ENCODE measurements around the gene COL12A1.
"Not testable (repeated sequence)": the region's sequence is repeated elsewhere in the genome, so short reads cannot be mapped to it uniquely, and the experiment has no call there.

Gene COL12A1

DNA sequence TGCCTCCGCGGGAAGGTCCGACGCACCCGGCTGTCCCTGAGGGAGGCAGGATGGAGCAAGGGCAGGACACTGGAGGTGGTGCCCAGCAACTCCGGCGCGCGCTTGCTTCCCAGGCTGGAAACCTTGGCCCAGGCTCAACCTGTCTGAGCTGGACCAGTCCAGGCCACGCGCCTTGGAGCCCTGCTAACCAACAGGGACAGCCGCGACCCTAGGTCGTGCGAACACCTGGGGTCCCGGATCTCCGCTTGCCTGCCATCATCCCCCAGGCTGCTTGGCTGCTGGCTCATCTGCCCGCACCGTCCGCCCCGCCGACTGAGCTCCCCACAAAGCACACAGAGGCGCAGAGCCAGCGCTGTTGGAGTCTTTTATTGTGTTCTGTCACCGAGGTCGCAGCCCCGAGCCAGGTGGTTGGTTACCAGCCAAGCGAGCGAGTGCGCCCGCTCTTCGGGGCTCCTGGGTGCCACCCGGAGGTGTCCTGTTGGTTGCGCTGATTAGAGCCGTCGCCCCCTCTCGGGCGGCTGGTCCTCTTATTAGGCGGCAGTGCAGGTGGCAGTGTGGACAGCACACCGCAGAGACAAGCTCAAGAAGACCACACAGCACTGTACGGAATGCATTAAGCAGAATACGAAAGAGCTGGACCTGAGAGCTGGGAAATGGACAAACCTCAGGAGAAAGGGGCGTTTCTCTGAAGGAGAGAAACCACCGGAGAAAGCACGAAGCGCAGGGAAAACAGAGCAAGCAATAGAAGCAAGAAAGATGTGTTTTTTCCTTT lies 3.8 kb downstream of the COL12A1 start:
- peaks cover 71% of the 10 kb centered on the region for H3K4me1 ChIP-seq (ENCODE audit: control insufficient read depth, insufficient read depth, low read length)
- H3K36me3 ChIP-seq (ENCODE audit: control insufficient read depth, insufficient read depth, low read length, severe bottlenecking) = no peaks in the 10 kb centered on the region
- no peaks in the 10 kb centered on the region for H3K9me3 ChIP-seq (ENCODE audit: control insufficient read depth, low read length)
- H3K27me3 ChIP-seq (replicated peaks; ENCODE audit: control insufficient read depth, insufficient read depth, low read length) = no peaks in the 10 kb centered on the region
- H3K4me3 ChIP-seq (ENCODE audit: low read length) = peak overlapping the region; percentile 91
- H3K9ac ChIP-seq (ENCODE audit: low read length) = peak overlapping the region; percentile 94
- DNase-seq (ENCODE audit: low read depth) = peak; percentile 52

DNA sequence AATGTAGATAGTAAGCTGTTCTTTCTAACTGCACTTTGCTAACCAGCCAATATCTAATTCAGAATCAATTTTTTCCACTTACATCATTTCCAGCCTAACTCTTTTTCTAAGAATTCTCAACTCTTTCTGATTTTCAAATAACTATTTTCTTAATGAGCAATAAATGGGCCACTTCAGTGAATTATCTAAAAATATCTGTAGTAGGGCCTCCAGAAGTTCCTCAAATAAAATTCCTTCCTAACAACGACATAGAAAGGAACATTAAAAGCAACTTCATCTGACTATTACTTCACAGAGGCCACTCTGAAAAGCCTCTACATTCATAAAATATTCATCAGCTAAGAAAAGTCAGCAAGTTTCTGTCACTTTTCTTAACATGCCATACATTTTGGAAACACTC lies 4.8 kb downstream of the COL12A1 start:
- no peaks in the 10 kb centered on the region for H3K27me3 ChIP-seq (replicated peaks; ENCODE audit: control insufficient read depth, insufficient read depth, low read length)

DNA sequence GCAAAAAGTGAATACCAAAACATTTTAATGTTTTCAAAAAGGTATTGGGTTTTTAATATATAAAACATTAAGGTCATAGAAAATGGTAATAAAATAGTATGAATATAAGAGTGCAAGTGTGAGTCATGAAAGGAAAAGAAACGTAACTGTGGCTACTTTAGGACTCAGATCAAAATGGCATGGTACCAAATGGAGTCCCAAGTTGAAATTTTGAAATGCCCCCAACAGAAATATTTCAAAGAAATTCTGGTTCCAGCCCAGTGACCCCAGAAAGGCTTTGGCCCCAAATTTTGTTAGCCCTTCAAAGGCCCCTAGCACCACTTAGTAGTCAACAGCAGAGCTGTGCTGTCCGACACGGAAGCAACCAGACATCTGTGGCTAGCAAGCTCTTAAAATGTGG lies 6.0 kb downstream of the COL12A1 start:
- peak overlapping the region; percentile 62 for H3K4me3 ChIP-seq (ENCODE audit: low read length)
- H3K4me1 ChIP-seq (ENCODE audit: control insufficient read depth, insufficient read depth, low read length) = peaks cover 68% of the 10 kb centered on the region
- peak overlapping the region; percentile 94 for H3K9ac ChIP-seq (ENCODE audit: low read length)
- no peak for DNase-seq (ENCODE audit: low read depth)
- H3K9me3 ChIP-seq (ENCODE audit: control insufficient read depth, low read length) = peaks cover 11% of the 10 kb centered on the region
- H3K36me3 ChIP-seq (ENCODE audit: control insufficient read depth, insufficient read depth, low read length, severe bottlenecking) = peaks cover 13% of the 10 kb centered on the region
- no peaks in the 10 kb centered on the region for H3K27me3 ChIP-seq (replicated peaks; ENCODE audit: control insufficient read depth, insufficient read depth, low read length)

More for the DNA sequence above, 4.8 kb downstream of the COL12A1 start:
- peaks cover under 1% of the 10 kb centered on the region for H3K9me3 ChIP-seq (ENCODE audit: control insufficient read depth, low read length)
- peaks cover 68% of the 10 kb centered on the region for H3K4me1 ChIP-seq (ENCODE audit: control insufficient read depth, insufficient read depth, low read length)
- H3K4me3 ChIP-seq (ENCODE audit: low read length) = peak overlapping the region; percentile 91
- no peak for DNase-seq (ENCODE audit: low read depth)
- H3K36me3 ChIP-seq (ENCODE audit: control insufficient read depth, insufficient read depth, low read length, severe bottlenecking) = peaks cover 4% of the 10 kb centered on the region
- H3K9ac ChIP-seq (ENCODE audit: low read length) = peak overlapping the region; percentile 94

DNA sequence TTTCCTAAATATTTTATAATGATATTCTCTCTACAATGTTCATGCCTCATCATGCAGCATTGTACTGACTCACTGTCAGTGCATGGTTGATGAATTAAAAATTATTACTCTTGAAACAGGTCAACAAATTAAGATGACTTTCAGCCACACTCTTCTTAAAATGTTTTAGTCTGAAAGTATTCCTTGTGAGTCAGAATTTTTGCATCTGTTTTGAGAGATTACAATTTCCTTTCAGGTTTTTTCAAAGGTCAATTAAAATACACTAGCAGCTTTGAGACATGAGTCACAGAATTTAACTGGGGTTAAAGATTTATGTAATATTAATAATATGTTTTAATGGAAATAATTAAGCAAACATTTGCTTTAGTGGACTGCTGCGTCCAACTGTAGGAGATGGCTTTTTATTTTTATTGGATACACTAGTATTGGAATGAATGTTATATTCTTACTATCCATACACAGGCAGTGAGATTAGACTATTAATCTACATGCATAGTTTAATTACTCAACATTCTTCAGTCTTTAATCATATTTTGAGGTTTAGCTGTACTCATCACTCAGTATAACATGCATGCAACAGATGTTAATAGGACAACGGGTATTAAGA lies 9.7 kb downstream of the COL12A1 start:
- Histone ChIP-seq H3K4me3 (ENCODE audit: low read length) (no peak overlapping the region), H3K9me3 (ENCODE audit: control insufficient read depth, low read length) (peaks cover 13% of the 10 kb centered on the region), H3K27me3 (replicated peaks; ENCODE audit: control insufficient read depth, insufficient read depth, low read length) (no peaks in the 10 kb centered on the region), H3K4me1 (ENCODE audit: control insufficient read depth, insufficient read depth, low read length) (peaks cover 43% of the 10 kb centered on the region), H3K36me3 (ENCODE audit: control insufficient read depth, insufficient read depth, low read length, severe bottlenecking) (peaks cover 50% of the 10 kb centered on the region), H3K9ac (ENCODE audit: low read length) (no peak overlapping the region)
- DNase-seq (ENCODE audit: low read depth) = no peak

DNA sequence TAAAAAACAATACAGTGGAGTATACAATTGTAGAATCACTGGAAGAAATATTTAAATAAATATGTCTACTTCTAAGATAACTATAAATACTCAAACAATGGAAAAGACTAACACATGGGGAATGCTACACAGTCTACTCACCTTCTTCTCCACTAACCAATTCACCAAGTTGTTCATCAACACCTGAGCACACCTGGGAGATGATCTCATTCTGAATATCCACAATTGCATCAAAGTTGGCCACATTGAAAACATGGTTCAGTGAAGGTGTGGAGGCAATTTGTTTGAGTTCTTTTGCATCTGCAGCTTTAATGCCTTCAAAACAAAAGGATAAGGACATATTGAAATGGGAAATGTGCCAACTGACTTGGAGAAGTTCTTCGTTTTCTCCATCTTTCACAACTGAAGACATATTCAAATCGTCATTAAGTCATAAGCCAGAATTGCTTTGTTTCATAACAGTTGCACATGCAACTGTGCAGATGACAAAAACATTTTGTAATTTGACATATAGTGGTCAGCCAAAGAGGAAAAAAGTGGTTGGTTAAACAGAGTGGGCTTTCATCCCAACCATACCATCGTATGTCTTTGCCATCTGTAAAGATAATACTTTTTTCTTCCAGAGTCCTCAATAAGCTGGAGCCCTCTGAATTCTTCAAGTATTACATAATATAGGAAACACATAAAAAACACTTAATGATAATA lies 17.5 kb downstream of the COL12A1 start:
- H3K4me3 ChIP-seq (ENCODE audit: low read length) = no peak overlapping the region
- H3K9ac ChIP-seq (ENCODE audit: low read length) = no peak overlapping the region
- no peaks in the 10 kb centered on the region for H3K9me3 ChIP-seq (ENCODE audit: control insufficient read depth, low read length)
- no peak for DNase-seq (ENCODE audit: low read depth)
- no peaks in the 10 kb centered on the region for H3K27me3 ChIP-seq (replicated peaks; ENCODE audit: control insufficient read depth, insufficient read depth, low read length)
- H3K36me3 ChIP-seq (ENCODE audit: control insufficient read depth, insufficient read depth, low read length, severe bottlenecking) = peaks cover 92% of the 10 kb centered on the region
- H3K4me1 ChIP-seq (ENCODE audit: control insufficient read depth, insufficient read depth, low read length) = peaks cover 23% of the 10 kb centered on the region

DNA sequence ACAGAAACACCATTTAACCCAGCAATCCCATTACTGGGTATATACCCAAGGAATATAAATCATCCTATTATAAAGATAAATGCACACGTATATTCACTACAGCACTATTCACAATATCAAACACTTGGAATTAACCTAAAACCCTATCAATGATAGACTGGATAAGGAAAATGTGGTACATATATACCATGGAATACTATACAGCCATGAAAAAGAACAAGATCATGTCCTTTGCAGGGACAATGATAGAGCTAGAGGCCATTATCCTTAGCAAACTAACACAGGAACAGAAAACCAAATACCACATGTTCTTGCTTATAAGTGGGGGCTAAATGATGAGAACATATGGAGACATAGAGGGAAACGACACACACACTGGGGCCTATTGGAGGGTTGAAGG lies 19.3 kb downstream of the COL12A1 start:
- DNase-seq (ENCODE audit: low read depth); H3K9me3 ChIP-seq (ENCODE audit: control insufficient read depth, low read length); H3K4me3 ChIP-seq (ENCODE audit: low read length); H3K27me3 ChIP-seq (replicated peaks; ENCODE audit: control insufficient read depth, insufficient read depth, low read length); H3K9ac ChIP-seq (ENCODE audit: low read length): not testable (repeated sequence)
- Histone ChIP-seq H3K4me1 (ENCODE audit: control insufficient read depth, insufficient read depth, low read length) (peaks cover 36% of the 10 kb centered on the region), H3K36me3 (ENCODE audit: control insufficient read depth, insufficient read depth, low read length, severe bottlenecking) (peaks cover 82% of the 10 kb centered on the region)

DNA sequence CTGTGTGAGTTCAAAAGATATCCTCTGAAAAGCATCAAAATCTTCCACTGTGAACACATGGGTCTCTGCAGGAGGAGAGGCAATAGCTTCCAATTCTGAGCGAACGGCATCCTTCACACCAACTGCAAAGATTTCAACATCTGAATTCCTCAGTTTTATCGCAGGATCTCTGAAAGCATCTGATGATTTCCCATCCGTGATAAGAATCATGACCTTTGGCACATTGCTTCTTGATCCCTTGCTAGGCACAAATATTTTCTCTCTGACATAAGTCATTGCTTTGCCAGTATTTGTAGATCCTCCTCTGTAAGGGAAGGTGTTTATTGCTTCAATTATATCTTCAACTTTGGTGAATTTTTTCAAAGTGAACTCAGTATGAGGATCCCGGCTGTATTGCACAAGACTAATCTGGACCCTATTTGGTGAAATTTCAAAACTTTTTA lies 22.7 kb downstream of the COL12A1 start:
- H3K36me3 ChIP-seq (ENCODE audit: control insufficient read depth, insufficient read depth, low read length, severe bottlenecking) = peaks cover 81% of the 10 kb centered on the region
- peak overlapping the region; percentile 63 for H3K9ac ChIP-seq (ENCODE audit: low read length)
- peaks cover 37% of the 10 kb centered on the region for H3K4me1 ChIP-seq (ENCODE audit: control insufficient read depth, insufficient read depth, low read length)
- no peak overlapping the region for H3K4me3 ChIP-seq (ENCODE audit: low read length)
- DNase-seq (ENCODE audit: low read depth) = peak; percentile 66
- no peaks in the 10 kb centered on the region for H3K9me3 ChIP-seq (ENCODE audit: control insufficient read depth, low read length)
- no peaks in the 10 kb centered on the region for H3K27me3 ChIP-seq (replicated peaks; ENCODE audit: control insufficient read depth, insufficient read depth, low read length)

DNA sequence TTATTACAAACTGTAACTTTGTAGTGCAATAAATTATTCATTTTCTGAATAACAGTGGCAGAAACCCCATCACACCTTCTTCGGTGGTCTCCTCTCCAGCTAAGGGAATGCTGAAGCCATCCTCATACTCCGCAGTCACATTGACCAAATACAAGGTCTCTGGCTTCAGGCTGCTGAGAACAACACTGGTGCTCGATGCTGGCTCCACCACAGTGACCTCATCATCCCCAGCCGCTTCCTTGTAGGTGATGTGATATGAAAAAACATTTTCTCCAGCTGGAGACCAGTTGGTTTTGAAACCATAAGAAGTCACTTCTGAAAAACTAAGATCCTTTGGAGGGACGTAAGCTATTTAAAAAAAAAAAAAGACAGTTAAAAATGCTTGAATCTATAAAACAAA lies 25.0 kb downstream of the COL12A1 start:
- Histone ChIP-seq H3K36me3 (ENCODE audit: control insufficient read depth, insufficient read depth, low read length, severe bottlenecking) (peaks cover 83% of the 10 kb centered on the region), H3K9me3 (ENCODE audit: control insufficient read depth, low read length) (no peaks in the 10 kb centered on the region), H3K4me3 (ENCODE audit: low read length) (no peak overlapping the region), H3K27me3 (replicated peaks; ENCODE audit: control insufficient read depth, insufficient read depth, low read length) (no peaks in the 10 kb centered on the region), H3K9ac (ENCODE audit: low read length) (no peak overlapping the region), H3K4me1 (ENCODE audit: control insufficient read depth, insufficient read depth, low read length) (peaks cover 34% of the 10 kb centered on the region)
- no peak for DNase-seq (ENCODE audit: low read depth)

DNA sequence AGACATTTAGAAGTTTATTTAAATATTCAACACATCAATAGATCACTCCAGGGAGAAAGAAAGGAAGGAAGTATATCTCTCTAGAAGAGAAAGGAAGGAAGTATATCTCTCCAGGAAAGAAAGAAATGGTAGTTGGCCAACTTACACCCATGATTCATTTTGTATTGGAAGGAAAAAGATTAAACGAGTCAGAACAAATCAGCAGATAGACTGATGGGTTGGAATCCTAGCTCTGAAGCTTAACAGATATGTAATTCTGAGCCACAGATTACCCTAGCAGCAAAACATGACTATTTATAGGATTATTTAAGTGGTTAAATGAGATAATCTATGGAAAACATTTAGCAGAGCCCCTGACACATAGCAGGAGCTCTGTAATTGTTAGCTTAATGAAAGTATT lies 27.1 kb downstream of the COL12A1 start:
- H3K36me3 ChIP-seq (ENCODE audit: control insufficient read depth, insufficient read depth, low read length, severe bottlenecking) = peaks cover 85% of the 10 kb centered on the region
- no peak overlapping the region for H3K9ac ChIP-seq (ENCODE audit: low read length)
- DNase-seq (ENCODE audit: low read depth) = no peak
- peaks cover 20% of the 10 kb centered on the region for H3K4me1 ChIP-seq (ENCODE audit: control insufficient read depth, insufficient read depth, low read length)
- no peak overlapping the region for H3K4me3 ChIP-seq (ENCODE audit: low read length)
- H3K9me3 ChIP-seq (ENCODE audit: control insufficient read depth, low read length) = no peaks in the 10 kb centered on the region
- H3K27me3 ChIP-seq (replicated peaks; ENCODE audit: control insufficient read depth, insufficient read depth, low read length) = no peaks in the 10 kb centered on the region

DNA sequence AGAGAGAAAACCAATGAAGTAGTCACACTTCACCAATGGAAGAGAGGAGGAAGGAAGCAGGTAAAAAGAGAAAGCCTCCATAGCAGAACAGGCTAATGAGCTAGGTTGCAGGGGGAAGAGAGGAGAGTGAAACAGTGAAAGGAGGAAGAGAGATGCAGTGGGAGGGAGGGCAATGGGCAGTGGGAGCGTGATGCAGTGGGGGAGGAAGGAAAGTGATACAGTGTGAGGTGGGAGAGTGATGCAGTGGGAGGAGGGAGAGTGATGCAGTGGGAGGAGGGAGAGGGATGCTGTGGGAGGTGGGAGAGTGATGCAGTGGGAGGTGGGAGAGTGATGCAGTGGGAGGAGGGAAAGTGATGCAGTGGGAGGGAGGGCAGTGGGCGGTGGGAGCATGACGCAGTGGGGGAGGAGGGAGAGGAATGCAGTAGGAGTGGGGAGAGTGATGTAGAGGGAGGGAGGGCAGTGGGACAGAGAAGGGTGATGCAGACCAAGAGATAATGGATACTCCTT lies 29.7 kb downstream of the COL12A1 start:
- no peak overlapping the region for H3K4me3 ChIP-seq (ENCODE audit: low read length)
- H3K27me3 ChIP-seq (replicated peaks; ENCODE audit: control insufficient read depth, insufficient read depth, low read length) = no peaks in the 10 kb centered on the region
- H3K36me3 ChIP-seq (ENCODE audit: control insufficient read depth, insufficient read depth, low read length, severe bottlenecking) = peaks cover 82% of the 10 kb centered on the region
- no peak overlapping the region for H3K9ac ChIP-seq (ENCODE audit: low read length)
- H3K4me1 ChIP-seq (ENCODE audit: control insufficient read depth, insufficient read depth, low read length) = peaks cover 22% of the 10 kb centered on the region
- no peaks in the 10 kb centered on the region for H3K9me3 ChIP-seq (ENCODE audit: control insufficient read depth, low read length)
- no peak for DNase-seq (ENCODE audit: low read depth)

DNA sequence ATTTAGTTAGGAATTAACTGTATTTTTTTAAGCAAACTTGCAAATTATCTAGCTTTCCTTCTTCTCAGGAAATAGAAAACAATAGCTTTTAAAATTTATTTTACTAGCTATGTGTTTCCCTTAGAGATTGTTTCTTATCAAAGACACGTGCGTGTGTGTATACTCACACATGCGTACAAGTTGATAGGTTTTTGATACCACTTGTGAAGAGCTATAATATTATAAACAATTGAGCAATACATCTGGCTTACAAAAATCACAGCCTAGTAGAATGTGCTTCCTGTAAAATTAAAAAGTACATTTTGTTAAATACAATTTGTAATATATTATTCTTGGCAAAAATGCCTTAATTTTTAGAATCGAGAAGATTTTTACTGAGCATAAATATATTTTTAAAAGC lies 33.9 kb downstream of the COL12A1 start:
- peak overlapping the region; percentile 53 for H3K9ac ChIP-seq (ENCODE audit: low read length)
- H3K27me3 ChIP-seq (replicated peaks; ENCODE audit: control insufficient read depth, insufficient read depth, low read length) = no peaks in the 10 kb centered on the region
- DNase-seq (ENCODE audit: low read depth) = peak; percentile 42
- H3K4me1 ChIP-seq (ENCODE audit: control insufficient read depth, insufficient read depth, low read length) = peaks cover 49% of the 10 kb centered on the region
- H3K9me3 ChIP-seq (ENCODE audit: control insufficient read depth, low read length) = no peaks in the 10 kb centered on the region
- H3K36me3 ChIP-seq (ENCODE audit: control insufficient read depth, insufficient read depth, low read length, severe bottlenecking) = peaks cover 69% of the 10 kb centered on the region
- H3K4me3 ChIP-seq (ENCODE audit: low read length) = no peak overlapping the region

Measured in adipocyte (in vitro differentiated cells).